SW 1271 (cell line): ENCODE measurements around the gene ARHGEF40.
A peak's percentile ranks its signal among the peaks of the same experiment; 100 is the strongest.

ENCODE experiments used
- DNase-seq, 2 experiments: peaks; one replicate each; lab custom pipeline; 2025; lab: John Stamatoyannopoulos, UW

ARHGEF40 gene

GRCh38 chr14:21083565-21084325, 13.6 kb downstream of the ARHGEF40 start:
- DNase-seq = no peak

DNA sequence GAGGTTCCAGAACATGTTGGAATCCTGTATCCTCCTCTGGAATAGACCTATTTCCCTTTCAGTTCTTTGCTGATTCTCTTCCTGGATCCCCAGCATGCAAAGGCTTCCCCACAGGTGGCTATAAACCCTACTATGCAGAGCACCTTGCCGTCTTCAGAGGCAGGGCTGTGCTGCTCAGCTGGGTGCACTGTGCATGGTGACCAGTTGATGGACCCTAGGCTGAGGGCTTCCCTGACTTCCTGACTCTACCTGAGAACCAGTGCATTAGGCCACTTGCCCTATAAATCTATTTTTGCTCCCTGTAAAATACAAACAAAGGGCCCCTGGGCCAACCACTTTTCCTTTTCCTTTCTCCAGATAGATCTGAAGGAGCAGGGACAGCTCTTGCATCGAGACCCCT, 14.3 kb downstream of the ARHGEF40 start:
- DNase-seq = no peak

DNA sequence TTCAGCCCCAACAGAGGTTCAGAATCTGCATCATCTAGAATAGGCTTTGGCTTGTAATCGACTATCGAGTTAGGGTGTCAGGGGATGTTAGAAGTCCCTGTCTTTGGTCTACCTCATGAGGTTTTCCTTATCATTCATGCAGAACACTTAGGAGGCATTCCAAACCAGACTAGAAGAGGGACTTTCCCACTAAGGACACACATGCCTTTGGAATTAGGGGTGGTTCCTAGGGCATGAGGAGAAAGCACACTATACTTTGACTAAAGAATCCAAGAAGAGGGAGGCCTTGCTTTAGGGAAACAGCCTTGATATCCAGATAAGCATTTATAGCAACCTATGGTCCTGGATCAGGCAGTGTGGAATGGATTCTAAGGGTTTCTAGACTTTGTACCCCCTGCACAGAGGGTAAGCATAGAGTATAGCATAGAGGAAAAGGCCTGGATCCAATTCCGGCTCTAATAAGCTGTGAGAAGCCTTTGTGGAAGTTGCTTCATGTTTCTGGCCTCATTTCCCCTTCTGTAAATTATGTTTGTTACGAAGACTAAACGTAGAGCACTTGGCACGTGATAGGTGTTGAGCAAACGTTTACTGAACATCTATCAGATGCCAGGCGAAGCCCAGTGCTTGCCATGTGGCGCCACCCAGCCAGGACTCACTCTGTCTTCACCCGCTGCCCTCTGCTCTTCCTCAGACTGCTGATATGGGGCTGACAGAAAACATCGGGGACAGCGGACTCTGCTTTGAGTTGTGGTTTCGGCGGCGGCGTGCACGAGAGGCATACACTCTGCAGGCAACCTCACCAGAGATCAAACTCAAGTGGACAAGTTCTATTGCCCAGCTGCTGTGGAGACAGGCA, 15.1 kb downstream of the ARHGEF40 start:
- DNase-seq = peak in 1 of 2 experiments; percentile 10

DNA sequence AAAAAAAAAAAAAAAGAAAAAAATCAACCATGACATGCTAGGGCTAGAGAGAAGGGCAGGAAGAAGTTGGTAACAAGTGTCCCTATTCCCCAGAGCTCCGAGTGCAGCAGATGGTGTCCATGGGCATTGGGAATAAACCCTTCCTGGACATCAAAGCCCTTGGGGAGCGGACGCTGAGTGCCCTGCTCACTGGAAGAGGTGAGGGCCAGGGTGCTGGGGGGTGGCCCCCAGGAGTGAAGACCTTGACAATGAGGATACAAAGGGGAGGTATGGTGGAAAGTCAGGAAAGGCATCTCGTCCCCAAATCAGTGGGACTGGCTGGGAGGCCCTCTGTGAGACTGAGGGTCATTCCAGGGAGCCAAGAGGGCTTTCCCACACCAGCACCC, 16.8 kb downstream of the ARHGEF40 start:
- DNase-seq = no peak

DNA sequence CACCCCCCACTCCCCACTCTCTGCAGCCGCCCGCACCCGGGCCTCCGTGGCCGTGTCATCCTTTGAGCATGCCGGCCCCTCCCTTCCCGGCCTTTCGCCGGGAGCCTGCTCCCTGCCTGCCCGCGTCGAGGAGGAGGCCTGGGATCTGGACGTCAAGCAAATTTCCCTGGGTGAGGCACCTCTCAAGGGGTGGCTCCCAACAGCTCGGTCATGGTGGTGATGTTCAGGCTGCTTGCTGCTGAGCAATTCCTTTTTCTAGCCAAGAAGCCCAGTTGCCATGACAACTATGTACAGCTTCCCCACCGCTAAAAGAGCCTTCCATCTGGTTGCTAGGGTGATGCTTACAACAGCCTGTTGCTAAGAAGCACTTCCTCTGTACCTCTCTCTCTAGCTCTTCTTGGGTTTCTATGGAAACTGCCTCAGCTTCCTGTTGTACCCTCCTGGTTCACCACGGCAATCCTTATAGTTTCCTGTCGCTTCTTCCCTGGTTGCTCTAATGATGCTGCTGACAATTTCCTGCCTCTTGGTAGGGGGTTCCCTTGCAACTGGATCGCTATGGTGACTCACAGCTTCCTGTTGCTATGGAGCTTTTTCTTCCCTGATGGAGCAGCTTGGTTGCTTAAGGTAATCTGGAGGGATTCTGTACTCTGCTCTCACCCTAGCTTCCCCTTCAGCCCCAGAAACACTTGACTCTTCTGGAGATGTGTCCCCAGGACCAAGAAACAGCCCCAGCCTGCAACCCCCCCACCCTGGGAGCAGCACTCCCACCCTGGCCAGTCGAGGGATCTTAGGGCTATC, 17.4 kb downstream of the ARHGEF40 start:
- DNase-seq = peak; percentile 71 to 95

DNA sequence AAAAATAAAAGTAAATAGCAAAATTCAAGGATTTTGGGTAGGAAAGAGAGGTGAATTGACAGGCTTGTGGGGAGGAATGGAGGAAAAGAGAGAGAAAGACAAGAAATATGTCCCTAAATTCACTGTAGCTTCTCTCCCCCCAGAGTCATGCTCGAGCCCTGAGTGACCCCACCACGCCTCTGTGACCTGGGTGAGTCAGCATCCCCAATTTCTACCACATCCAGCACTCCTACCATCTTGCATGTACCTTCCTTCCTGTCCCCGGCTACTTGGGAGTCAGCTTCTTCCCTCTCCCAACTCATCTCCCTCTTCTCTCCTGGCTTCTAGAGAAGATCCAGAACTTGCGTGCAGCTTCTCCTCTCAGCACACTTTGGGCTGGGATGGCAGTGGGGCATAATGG, 18.6 kb downstream of the ARHGEF40 start:
- DNase-seq = no peak

DNA sequence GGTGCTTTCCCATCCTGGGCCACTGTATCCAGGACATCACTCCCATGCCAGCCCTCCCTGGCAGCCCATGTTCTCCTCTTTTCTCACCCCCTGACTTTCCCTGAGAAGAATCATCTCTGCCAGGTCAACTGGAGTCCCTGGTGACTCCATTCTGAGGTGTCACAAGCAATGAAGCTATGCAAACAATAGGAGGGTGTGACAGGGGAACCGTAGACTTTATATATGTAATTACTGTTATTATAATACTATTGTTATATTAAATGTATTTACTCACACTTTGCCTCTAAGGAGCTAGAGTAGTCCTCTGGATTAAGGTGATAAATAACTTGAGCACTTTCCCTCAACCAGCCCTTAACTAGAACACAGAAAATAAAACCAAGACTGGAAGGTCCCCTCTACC, 19.2 kb downstream of the ARHGEF40 start:
- no peak for DNase-seq

- DNase-seq = no peak
These were observed 19.7 kb downstream of the ARHGEF40 start for GRCh38 chr14:21089877-21090193.

GRCh38 chr14:21090194-21090939, 20.3 kb downstream of the ARHGEF40 start:
- no peak for DNase-seq

DNA sequence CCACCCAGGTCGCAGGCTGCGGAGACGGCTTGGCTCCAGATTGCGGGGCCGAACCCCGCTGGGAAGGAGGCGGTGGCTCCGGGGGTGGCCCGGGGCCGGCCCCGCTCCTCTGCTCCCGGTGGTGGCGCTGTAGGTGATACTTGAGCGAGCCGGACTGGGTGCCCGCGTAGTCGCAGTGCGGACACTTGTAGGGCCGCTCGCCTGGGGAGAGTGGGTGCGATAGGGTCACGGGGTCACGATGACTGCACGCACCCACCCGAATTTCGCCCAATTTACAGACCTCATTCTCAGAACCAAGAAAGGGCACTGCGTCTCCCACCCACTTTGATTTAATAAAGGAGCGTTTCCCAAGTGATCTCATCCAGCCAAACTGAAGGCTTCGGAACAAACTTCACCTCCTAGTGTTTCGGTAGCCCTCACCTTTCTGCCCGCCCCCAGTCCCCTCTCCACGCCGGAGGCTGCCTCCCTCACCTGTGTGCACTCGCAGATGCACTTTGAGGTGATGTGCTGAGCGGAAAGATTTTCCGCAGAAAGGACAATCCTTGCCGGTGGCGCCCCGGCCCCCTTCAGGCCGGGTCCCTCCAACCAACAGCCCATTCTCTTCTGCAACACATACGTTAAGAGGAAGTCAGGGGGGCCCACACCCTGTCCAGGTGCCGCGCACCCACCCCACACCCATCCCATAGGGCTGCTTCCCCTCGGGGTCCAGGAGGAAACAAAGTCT, 21.0 kb downstream of the ARHGEF40 start:
- no peak for DNase-seq

DNA sequence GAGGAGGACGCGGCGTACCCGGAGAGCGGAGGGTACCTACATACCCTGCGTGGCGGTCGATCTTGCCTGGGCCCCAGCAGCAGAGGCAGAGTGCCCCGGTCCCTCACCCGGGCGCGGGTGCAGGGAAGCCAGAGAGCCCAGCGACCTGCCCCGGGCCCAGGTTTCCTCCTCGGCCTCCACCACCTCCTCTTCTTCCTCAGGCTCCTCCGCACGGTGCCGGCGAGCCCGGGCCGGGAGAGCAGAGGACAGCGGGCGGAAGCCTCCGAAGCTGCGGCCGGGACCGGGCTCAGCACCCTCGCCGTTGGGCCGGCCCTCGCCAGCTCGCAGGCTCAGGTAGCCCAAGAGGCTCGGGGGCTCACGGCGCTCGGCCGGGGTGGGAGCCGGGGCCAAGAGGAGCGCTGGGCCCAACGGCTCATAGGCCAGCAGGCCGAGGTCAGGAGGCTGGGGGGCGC, 21.7 kb downstream of the ARHGEF40 start:
- DNase-seq = no peak

GRCh38 chr14:21092273-21093011, 22.3 kb downstream of the ARHGEF40 start:
- peak in 1 of 2 experiments; percentile 31 for DNase-seq

DNA sequence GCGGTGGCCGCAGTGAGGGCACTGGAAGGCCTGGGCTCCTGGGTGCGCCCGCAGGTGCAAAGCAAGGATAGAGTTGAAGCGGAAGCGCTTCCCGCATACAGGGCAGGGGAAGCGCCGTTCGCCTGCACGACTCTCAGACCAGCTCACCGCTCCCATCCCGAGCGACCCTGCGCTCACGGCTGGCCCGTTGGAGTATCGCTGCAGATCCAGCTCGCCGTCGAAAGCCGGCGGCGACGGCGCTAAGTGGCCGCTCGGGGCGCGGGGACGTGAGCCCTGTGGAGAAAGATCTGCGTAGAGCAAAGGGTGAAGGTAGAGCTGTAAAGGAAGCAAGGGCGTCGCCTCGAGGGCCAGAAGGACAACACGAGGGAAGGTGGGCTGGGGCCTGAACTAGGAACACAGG, 22.9 kb downstream of the ARHGEF40 start:
- no peak for DNase-seq

- DNase-seq = no peak
These were observed 23.9 kb downstream of the ARHGEF40 start for GRCh38 chr14:21093769-21094681.

GRCh38 chr14:21095430-21096205, 25.5 kb downstream of the ARHGEF40 start:
- no peak for DNase-seq

GRCh38 chr14:21096438-21096837, 26.3 kb downstream of the ARHGEF40 start:
- DNase-seq = no peak

DNA sequence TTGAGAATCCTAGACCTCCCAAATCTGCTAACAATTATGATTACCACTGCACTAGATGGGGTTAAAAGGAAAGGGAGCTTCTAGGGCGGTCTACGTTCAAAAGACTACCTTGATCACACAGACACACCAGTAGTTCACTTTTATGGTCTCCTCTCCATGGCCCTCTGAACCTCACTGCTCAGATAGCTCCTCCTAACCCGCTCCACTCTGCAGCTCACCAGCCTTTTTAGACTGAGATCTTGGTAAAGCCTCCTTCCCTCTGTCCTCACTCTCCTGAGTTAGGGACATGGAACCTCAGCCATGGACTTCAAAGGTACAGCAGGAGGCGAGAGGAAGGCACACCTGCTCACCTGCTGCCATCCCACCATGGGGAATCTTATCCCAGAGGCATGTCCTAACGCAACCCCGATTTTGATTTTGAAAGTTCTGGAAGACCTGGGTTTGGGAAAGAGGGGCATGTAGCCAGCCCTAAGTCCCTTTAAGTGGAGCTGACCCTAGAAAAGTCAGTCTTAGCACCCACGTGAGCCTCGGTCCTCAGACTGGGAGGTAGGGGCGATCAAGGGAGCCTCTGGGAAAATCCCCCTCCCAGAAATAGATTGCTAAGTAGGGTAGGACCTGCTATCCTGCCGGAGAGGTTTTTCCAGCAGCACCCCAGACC, 27.0 kb downstream of the ARHGEF40 start:
- peak in 1 of 2 experiments; percentile 9 for DNase-seq

DNA sequence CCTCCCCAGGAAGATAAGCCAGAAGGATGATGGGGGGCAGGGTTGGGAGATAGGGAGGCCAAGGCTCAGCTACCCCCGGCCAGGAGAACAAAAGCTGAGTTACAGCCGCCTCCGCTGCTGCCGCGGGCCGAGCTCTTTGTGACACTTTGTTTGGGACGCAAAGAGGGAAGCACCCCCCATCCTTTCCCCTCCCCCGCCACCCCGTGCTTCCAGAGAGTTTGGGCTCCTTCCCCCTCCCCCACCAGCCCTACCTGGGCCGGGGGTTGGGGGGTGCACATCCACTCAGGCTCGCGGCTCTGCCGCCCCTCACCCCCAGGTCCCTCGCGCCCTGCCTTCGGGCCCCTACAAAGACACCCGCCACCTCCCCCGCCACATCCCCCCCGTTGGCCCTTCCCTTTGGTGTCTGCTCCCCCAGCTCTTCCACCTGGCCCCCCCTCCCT, 27.6 kb downstream of the ARHGEF40 start:
- no peak for DNase-seq
